Stimulated activated CD4-positive, alpha-beta T cell treated with anti-CD3 and anti-CD28 coated beads, Interleukin-1b, Interleukin-23, amount 100 ng/mL, for 24 hours (primary cell): ENCODE measurements around the gene ADRA2B.

Experiments
- DNase-seq, 4 experiments: peaks; one replicate each; pipeline ENCODE4 v3.0.0-alpha.2; 2020; ENCODE audit warnings: low read depth in 4 of 4, low spot score in 1 of 4

Gene ADRA2B

DNA sequence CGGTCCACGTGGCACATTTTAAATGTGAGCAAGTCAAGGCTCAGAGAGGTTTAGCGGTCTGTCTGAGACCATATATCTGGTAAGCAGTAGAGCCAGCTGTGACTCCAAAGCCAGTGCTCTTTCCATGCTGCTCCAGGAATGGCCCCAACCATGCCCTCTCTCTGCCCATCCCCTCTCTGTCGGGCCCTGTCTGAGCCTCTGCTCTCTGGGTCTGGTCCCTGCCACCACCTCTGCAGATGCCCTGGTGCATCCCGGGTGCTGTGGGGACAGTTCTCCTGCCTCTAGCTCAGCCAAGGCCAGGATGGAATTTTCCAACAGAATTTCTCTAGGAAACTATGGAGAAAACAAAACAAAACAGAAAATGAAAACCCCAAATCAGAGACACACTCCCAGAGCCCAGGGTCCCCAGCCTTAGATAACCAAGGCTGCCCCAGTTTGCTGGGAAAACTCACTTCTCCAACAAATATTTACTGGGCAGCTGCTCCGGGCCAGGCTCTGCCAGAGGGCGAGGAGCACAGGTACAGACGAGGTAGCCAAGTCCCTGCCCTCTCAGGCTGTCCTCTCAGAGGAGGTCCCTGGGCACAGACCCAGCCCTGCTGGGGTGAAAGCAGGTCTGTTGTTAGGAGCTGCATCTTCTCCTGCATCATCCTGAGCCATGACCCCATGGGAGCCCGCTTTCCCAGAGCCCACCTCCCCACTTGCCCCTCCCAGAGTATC lies 9.2 kb downstream of the ADRA2B start:
- no peak for DNase-seq

- DNase-seq: no peak
Observed at GRCh38 chr2:96105994-96106715, 10.2 kb downstream of the ADRA2B start.

DNA sequence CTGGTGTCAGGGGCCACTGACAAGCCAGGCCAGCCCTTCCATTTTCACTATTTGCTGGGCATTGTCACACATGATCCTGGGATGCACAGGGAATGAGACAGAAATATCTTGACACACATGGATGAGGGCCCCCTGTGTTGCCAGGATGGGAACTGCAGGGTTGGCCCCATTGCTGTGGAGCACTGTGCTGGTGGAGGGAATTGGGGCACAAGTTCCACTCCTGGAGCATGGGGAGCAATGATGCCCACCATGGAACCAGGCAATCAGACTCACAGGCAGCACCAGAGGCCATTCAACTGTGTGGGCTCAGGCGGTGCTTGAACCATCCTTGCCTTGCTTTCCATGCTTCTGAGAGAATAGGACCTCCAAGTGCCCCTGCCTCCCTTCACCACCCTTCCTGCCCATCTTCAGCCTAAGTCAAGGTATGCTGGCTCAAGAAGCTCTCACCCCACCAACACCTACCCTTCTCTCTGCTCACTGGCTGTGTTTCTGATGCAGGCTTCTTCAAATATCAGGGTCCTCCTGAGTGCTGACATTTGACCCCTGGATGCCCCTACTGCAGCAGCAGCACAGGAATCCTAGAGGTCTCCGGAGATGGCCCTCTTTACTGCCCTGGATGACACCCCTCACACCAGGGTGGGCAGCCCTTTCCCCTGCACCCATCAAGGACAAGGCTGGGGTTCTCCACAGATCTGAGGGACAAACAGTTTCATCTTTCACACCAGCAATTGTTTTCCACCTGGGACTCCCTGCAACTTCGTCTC lies 11.0 kb downstream of the ADRA2B start:
- DNase-seq: no peak

DNA sequence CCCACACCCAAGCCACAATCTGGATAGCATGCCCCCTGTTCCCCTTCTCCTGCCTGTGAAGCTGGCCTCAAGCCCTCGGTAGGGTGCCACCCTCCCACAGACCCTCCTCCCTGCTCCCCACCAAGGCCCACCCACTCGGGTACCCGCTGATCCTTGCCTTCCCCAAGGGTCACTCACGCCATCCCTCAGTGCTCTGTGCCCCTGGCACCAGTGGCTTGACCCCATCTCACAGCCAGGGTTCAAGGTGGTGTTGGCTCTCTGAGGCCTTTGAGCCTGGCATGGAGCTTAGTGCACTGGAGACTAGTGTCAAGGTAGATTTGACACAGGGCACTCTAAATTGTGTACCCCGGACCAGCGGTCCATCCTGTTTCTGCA lies 11.9 kb downstream of the ADRA2B start:
- DNase-seq: no peak

- DNase-seq: no peak
Observed at GRCh38 chr2:96103761-96104486, 12.4 kb downstream of the ADRA2B start.

GRCh38 chr2:96103187-96103601 lies 13.2 kb downstream of the ADRA2B start:
- DNase-seq: no peak

DNA sequence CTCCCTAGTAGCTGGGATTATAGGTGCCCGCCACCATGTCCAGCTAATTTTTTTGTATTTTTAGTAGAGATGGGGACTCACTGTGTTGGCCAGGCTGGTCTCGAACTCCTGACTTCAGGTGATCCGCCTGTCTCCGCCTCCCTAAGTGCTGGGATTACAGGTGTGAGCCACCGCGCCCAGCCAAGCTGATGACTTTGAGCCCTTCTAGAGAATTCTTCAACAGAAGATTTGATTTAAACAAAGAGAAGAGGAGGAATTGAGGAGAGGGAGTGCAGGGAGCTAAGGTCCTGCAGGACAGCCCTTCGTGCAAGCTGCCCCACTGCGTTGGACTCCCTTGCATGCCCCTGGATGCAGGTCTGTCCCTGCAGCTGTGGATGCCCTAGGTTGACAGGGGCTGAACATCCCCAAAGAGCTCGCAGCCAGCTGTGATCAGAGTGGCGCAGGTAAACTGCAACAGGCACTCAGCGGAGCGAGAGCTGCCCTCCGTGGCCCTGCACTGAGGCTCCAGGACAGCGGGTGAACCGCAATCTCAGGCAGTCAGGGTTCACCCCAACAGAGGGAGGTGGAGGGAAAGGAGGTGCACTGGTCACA lies 13.7 kb downstream of the ADRA2B start:
- DNase-seq: no peak

DNA sequence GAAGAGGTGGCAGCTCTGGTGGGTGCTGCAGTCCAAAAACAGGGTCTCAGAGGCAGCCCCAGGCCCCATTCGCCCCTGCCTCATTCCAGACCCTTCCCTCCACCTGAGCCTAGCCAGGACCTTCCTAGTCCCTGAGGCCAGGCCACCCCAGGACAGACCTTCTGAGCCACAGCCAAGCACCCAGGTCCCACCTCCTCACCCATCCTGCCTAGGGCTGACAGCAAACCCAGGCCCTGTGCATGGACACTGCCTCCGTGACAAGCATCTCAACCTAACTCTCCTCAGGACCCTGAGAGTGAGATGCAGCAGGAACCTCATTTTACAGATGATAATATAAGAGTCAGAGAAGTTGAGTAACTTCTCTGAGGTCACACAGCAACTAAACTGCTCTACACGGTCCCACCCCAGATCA lies 15.5 kb downstream of the ADRA2B start:
- no peak for DNase-seq

DNA sequence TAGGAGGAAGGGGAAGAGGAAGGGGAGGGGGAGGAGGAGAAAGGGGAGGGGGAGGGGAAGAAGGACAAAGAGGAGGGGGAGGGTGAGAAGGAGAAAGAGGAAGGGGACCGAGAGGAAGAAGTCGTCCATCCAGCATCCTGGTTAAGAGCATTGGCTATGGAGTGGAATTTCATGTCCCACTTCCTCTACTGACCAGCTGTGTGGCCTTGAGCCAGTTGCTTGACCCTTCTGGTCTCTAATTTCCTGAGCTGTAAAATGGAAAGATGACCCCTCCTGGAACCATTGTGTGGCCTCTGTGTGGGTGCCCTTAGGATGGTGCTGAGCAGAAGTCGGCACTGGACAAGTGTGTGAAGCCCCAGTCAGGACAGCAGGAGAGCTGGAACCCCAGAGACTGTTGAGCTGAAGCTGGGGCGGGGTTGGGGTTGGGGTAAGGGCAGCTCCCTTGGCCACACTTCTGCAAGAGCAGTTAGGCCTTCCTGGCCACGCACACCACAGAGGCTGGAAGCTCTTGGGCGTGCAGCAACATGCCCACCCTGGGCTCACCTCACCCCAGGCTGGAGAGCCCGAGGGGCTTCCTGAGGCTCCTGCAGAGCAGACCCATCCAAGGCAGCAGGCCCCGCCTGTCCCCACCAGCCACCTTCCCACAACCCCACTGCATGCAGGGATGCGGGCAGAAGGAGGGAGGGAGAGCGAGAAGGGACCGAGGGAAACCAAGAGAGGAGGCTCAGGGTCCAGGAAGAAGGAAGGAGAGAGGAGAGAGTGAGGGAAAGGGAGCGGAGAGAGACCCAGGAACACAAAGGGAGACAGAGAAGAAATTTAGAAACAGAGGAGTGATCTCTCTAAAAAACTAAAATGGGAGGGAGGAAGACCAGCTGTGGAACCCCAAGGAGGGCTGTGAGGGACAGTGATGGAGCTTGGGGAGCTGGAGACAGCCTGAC lies 16.2 kb downstream of the ADRA2B start:
- DNase-seq: no peak

DNA sequence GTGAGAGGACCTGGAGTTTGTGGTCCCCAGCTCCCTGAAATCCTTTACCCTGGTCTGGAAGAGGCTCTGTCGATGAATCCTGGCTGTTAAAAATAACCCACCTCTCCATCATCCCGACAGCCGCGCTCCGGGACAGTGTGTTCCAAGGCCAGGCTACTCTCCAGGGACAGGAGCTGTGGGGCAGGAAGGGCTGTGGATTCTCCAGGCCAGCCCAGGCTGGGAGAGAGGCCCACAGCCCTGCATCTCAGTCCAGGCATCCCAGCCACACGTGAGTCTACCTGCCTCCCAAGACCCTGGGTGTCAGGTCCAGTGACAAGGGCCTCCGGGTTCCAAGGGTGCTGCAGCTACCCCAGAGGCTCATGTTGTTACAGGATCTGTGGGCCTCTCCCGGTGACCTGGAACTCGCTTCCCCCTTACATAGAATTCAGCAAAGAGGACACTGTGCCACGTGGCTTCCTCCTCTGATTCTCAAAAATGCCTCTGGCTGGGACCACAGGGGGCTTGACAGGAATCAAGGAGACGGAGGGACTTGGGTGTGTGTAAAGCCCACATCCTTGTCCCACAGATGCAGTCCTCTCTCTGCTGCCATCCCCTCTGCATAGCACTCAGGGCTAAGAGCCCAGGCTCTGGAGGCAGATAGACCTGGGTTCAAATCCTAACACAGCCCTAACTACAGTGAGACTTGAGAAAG lies 17.3 kb downstream of the ADRA2B start:
- DNase-seq: no peak

GRCh38 chr2:96097951-96098823 lies 18.2 kb downstream of the ADRA2B start:
- DNase-seq: no peak

- DNase-seq: no peak
Observed at GRCh38 chr2:96097441-96097840, 18.9 kb downstream of the ADRA2B start.

DNA sequence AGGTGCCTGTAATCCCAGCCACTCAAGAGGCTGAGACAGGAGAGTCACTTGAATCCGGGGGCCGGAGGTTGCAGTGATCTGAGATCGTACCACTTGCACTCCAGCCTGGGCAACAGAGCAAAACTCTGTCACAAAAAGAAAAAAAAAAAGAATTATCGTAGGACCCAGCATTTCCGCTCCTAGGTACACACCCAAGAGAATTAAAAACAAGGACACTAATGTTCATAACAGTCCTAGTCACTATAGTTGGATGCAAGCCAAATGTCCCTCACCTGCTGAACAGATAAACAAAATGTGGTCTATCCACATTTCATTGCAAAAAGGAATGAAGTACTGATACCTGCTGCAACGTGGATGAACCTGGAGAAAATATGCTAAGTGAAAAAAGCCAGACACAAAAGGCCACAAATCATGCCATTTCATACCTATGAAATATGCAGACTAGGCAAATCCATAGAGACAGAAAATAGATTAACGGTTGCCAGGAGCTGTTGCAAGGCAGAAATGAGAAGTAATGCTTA lies 21.2 kb downstream of the ADRA2B start:
- no peak for DNase-seq

DNA sequence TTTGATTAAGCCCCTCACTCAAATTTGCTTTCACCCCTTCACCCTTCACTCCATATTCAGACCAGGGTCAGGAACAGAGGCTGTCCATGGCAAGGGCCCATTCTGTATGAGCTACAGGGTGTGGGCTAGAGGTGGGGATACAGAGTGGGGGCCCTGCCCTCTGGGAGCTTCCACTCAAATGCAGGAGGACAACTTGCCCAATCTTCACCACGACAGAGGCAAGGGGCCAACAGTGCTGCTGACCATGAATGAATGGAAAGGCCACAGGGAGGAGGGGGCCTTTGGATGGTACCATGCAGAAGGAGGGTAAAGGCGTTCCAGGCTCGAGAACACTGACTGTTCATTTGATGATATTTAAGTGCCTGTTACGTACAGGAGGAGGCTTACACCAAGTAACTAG lies 22.8 kb downstream of the ADRA2B start:
- DNase-seq: no peak

GRCh38 chr2:96092951-96093350 lies 23.4 kb downstream of the ADRA2B start:
- DNase-seq: no peak

DNA sequence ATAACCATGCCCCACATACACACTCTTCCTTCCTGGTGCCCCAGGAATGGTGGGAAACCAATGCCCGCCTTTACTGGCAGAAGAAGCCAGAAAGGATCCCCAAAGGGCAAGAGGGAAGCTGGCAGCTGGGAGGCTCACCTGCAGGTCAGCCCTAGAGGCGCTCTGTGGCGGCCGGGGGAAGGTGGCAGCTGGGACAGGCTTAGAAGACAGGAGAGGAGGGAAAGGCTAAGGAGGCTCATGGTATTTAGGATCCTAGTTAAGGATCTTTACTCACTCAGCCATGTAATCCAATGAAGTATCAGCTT lies 23.8 kb downstream of the ADRA2B start:
- DNase-seq: no peak

GRCh38 chr2:96091711-96092572 lies 24.4 kb downstream of the ADRA2B start:
- no peak for DNase-seq
